OCI-LY1 (cell line): ENCODE results near the gene RPL28.

ENCODE experiments used
- H2AFZ ChIP-seq: fragments of 200-600 bp; sonication (generic), shearing (Covaris generic); 2 replicates; pipeline ENCODE4 v1.6.0; 2014; ENCODE audit warnings: antibody characterized with exemption, mild to moderate bottlenecking, low read length
- H3F3A ChIP-seq: fragments of 200-600 bp; sonication (generic), shearing (Covaris generic); 2 replicates; pipeline ENCODE4 v1.6.0; 2014; ENCODE audit warnings: mild to moderate bottlenecking, antibody characterized with exemption, low read length, moderate library complexity; ENCODE audit not compliant: insufficient read depth
- H3K27ac ChIP-seq: fragments of 200-600 bp; sonication (generic); 2 replicates; pipeline ENCODE4 v1.5.1; 2014; ENCODE audit warnings: low read length, mixed run types, mild to moderate bottlenecking, low read depth; ENCODE audit not compliant: poor library complexity, severe bottlenecking
- H3K27me3 ChIP-seq: fragments of 200-600 bp; sonication (generic); 2 replicates; pipeline ENCODE4 v1.6.0; 2014; ENCODE audit warnings: antibody characterized with exemption, mild to moderate bottlenecking, low read length, moderate library complexity; ENCODE audit not compliant: insufficient read depth
- H3K36me3 ChIP-seq: fragments of 200-600 bp; sonication (generic); 2 replicates; pipeline ENCODE4 v1.6.1; 2014; ENCODE audit warnings: mild to moderate bottlenecking, antibody characterized with exemption, low read length, moderate library complexity, mixed read lengths; ENCODE audit not compliant: insufficient read depth
- H3K4me1 ChIP-seq: fragments of 200-600 bp; sonication (generic); 2 replicates; pipeline ENCODE4 v1.5.1; 2014; ENCODE audit warnings: mild to moderate bottlenecking, low read length, moderate library complexity; ENCODE audit not compliant: insufficient read depth, severe bottlenecking
- H3K4me2 ChIP-seq: fragments of 200-600 bp; sonication (generic), shearing (Covaris generic); 2 replicates; pipeline ENCODE4 v1.6.1; 2014; ENCODE audit warnings: low read length
- H3K4me3 ChIP-seq: fragments of 200-600 bp; sonication (generic); 2 replicates; pipeline ENCODE4 v1.5.1; 2014; ENCODE audit warnings: low read length, low read depth, mild to moderate bottlenecking, mixed read lengths; ENCODE audit not compliant: poor library complexity, severe bottlenecking
- H3K79me2 ChIP-seq: fragments of 200-600 bp; shearing (Covaris generic); 2 replicates; pipeline ENCODE4 v1.6.1; 2016; ENCODE audit warnings: mixed run types, low read length, mixed read lengths; ENCODE audit not compliant: insufficient read depth
- H3K9ac ChIP-seq: fragments of 200-600 bp; sonication (generic), shearing (Covaris generic); 2 replicates; pipeline ENCODE4 v1.6.1; 2014; ENCODE audit warnings: mild to moderate bottlenecking, low read length, mixed read lengths
- H3K9me2 ChIP-seq: fragments of 200-600 bp; sonication (generic), shearing (Covaris generic); 2 replicates; pipeline ENCODE4 v1.6.1; 2014; ENCODE audit warnings: low read depth, mild to moderate bottlenecking, low read length, mixed read lengths
- H3K9me3 ChIP-seq: fragments of 200-600 bp; shearing (Covaris generic); 2 replicates; pipeline ENCODE4 v1.6.1; 2014; ENCODE audit warnings: low read length, mixed read lengths
- H4K20me1 ChIP-seq: fragments of 200-600 bp; sonication (generic), shearing (Covaris generic); 2 replicates; pipeline ENCODE4 v1.6.0; 2016; ENCODE audit warnings: mild to moderate bottlenecking, low read length; ENCODE audit not compliant: insufficient read depth
- CTCF ChIP-seq: fragments of 200-600 bp; sonication (generic), shearing (Covaris generic); IDR thresholded peaks from 2 replicates; pipeline ENCODE4 v1.5.1; 2017; ENCODE audit warnings: mild to moderate bottlenecking, antibody characterized with exemption, low read length, moderate library complexity, mixed read lengths
- EZH2 ChIP-seq: fragments of 200-600 bp; sonication (generic), shearing (Covaris generic); IDR thresholded peaks from 2 replicates; pipeline ENCODE4 v1.8.0; 2017; ENCODE audit warnings: borderline replicate concordance, mixed run types, mild to moderate bottlenecking, antibody characterized with exemption, low read length, moderate library complexity, mixed read lengths

The RPL28 gene

GRCh38 chr19:55435020-55435419, 49.3 kb downstream of the RPL28 start:
- no peak overlapping the region for H2AFZ ChIP-seq
- no peaks in the 10 kb centered on the region for H3K27me3 ChIP-seq
- H3K27ac ChIP-seq, result no peak overlapping the region
- TF ChIP-seq EZH2, result no peak
- TF ChIP-seq CTCF, result no peak
- no peaks in the 10 kb centered on the region for H3K36me3 ChIP-seq
- no peaks in the 10 kb centered on the region for H3K9me2 ChIP-seq
- H3K4me3 ChIP-seq, result no peak overlapping the region
- H3K9ac ChIP-seq, result no peak overlapping the region
- no peaks in the 10 kb centered on the region for H3K9me3 ChIP-seq
- H4K20me1 ChIP-seq, result no peaks in the 10 kb centered on the region
- no peaks in the 10 kb centered on the region for H3K4me1 ChIP-seq
- no peaks in the 10 kb centered on the region for H3K79me2 ChIP-seq
- H3F3A ChIP-seq, result no peaks in the 10 kb centered on the region
- H3K4me2 ChIP-seq, result no peak overlapping the region

GRCh38 chr19:55436847-55437246, 51.1 kb downstream of the RPL28 start:
- Histone ChIP-seq H3K79me2 (no peaks in the 10 kb centered on the region), H3K9me3 (no peaks in the 10 kb centered on the region), H3K4me1 (no peaks in the 10 kb centered on the region), H3K9me2 (no peaks in the 10 kb centered on the region), H3K4me2 (no peak overlapping the region), H3K9ac (no peak overlapping the region), H3F3A (no peaks in the 10 kb centered on the region), H3K36me3 (no peaks in the 10 kb centered on the region), H2AFZ (no peak overlapping the region), H3K27ac (no peak overlapping the region), H3K4me3 (no peak overlapping the region), H3K27me3 (no peaks in the 10 kb centered on the region), H4K20me1 (no peaks in the 10 kb centered on the region)
- TF ChIP-seq CTCF, result no peak
- no peak for TF ChIP-seq EZH2

DNA sequence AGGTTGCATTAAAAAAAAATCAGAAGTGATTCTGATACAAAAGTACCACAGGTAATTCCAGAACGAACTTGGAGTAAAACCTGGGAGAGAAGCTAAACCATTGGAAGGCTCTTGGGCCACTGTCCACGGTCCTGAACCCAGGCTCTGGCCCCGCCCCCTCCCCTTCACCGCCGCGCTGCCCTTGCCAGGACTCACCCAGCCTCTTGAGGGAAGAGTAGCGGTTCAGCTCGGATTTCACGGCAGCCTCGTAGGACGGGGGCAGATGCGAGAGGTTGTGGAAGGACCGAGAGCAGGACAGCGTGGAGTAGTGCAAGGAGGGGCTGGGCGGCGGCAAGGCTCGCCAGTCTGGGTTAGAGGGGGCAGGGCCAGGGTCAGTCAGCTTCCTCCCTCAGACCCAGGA, 51.7 kb downstream of the RPL28 start:
- Histone ChIP-seq H3K9me3 (no peaks in the 10 kb centered on the region), H3K4me3 (no peak overlapping the region), H2AFZ (no peak overlapping the region), H3K36me3 (no peaks in the 10 kb centered on the region), H3F3A (no peaks in the 10 kb centered on the region), H3K27ac (no peak overlapping the region), H3K27me3 (no peaks in the 10 kb centered on the region), H3K79me2 (no peaks in the 10 kb centered on the region), H3K9me2 (no peaks in the 10 kb centered on the region), H3K9ac (no peak overlapping the region), H3K4me2 (no peak overlapping the region), H4K20me1 (no peaks in the 10 kb centered on the region), H3K4me1 (no peaks in the 10 kb centered on the region)
- TF ChIP-seq CTCF, result no peak
- no peak for TF ChIP-seq EZH2
